Stimulated activated CD4-positive, alpha-beta T cell treated with anti-CD3 and anti-CD28 coated beads, TNF-alpha, amount 100 ng/mL, for 24 hours (primary cell): ENCODE results near the gene FAM3B.

Experiments used
- DNase-seq, 3 experiments: peaks; one replicate each; pipeline ENCODE4 v3.0.0-alpha.2; 2020; ENCODE audit warnings: low read depth in 3 of 3

Gene FAM3B

GRCh38 chr21:41398251-41398650 is 81.7 kb downstream of the FAM3B start:
- no peak for DNase-seq

- no peak for DNase-seq
Measured at GRCh38 chr21:41398831-41399230, 82.2 kb downstream of the FAM3B start.

- DNase-seq: no peak
Measured at GRCh38 chr21:41399246-41399800, 82.7 kb downstream of the FAM3B start.

- no peak for DNase-seq
Measured at GRCh38 chr21:41402231-41402630, 85.6 kb downstream of the FAM3B start.

- DNase-seq: no peak
Measured at GRCh38 chr21:41402796-41403195, 86.2 kb downstream of the FAM3B start.

GRCh38 chr21:41403331-41403730 is 86.7 kb downstream of the FAM3B start:
- no peak for DNase-seq

DNA sequence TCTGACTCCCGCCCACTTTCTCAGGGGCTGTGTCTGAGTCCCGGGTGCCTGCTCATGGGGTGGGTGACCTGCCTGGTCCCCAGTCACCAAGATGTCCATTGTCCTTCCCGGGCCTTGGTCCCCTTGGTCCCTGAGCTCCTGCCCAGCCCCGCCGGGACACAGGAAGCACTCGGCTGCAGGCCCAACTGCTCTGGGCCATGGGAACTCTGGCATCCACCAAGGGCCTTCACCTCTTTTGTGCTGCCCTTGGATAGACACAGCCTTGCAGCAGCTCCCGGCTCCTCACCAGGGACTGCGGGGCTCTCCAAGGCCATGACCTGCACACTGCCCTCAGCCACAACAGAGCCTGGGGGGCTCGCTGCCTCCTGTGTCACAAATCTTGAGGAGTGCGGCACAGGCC is 87.4 kb downstream of the FAM3B start:
- no peak for DNase-seq

- DNase-seq: no peak
Measured at GRCh38 chr21:41405321-41405720, 88.7 kb downstream of the FAM3B start.

DNA sequence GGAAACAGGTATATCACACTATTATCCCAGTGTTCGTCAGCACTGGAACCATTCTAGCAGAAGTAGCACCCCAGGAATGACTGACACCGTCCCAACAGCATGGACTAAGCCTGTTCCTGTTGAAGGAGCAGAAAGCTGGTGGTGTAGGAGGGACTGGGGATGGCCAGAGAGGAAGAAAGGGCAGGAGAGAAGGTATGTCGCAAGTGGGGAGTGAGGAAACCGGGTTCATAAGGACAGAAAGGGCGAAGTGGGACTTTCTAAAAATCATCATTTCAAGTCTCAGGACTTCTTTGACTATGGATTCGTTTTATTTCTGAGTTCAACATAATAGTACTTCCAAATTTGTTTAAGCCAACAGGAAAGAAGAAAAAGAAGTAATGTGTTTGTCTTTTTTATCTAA is 89.7 kb downstream of the FAM3B start:
- no peak for DNase-seq
